ENCODE measurements around the gene ZNF79. TPM values are rescaled to one million over a fixed set of nuclear protein-coding genes. Genes with fewer than 3 reads are reported as not detected.

Gene ZNF79
- total and polyA plus RNA-seq, 5 experiments from 2014 or later = 3.3 to 17.2 (median 6.6) TPM

GRCh38 chr9:127470662-127471061 is 46.5 kb downstream of the ZNF79 start:
- no peak overlapping the region for H3K27ac Mint-ChIP-seq
- H3K4me3 Mint-ChIP-seq = no peak overlapping the region
- no peaks in the 10 kb centered on the region for H3K4me1 Mint-ChIP-seq
- no peaks in the 10 kb centered on the region for H3K27me3 Mint-ChIP-seq
- no peak for ATAC-seq
- H3K36me3 Mint-ChIP-seq = peaks cover 6 to 44% (median 14%) of the 10 kb centered on the region in 3 donors
- no peaks in the 10 kb centered on the region for H3K9me3 Mint-ChIP-seq
- DNase-seq = no peak
- POLR2A ChIA-PET = interaction anchor here (1.0 kb wide), 1 partner anchor 19 kb away, joined by 4 read pairs; the partner anchor contains the start of gene LRSAM1

- Mint-ChIP-seq H3K4me1 (no peaks in the 10 kb centered on the region), H3K9me3 (no peaks in the 10 kb centered on the region), H3K36me3 (peaks cover 6 to 47% (median 15%) of the 10 kb centered on the region in 3 donors), H3K27me3 (no peaks in the 10 kb centered on the region), H3K4me3 (no peak overlapping the region), H3K27ac (no peak overlapping the region)
- no peak for ATAC-seq
- no peak for DNase-seq
- POLR2A ChIA-PET = no interaction called here
Observed at GRCh38 chr9:127473501-127473900, 49.3 kb downstream of the ZNF79 start.

- no peak overlapping the region for H3K4me3 Mint-ChIP-seq
- peak overlapping the region in 1 of 10 donors; percentile 53 for H3K27ac Mint-ChIP-seq
- H3K9me3 Mint-ChIP-seq = no peaks in the 10 kb centered on the region
- no peaks in the 10 kb centered on the region for H3K4me1 Mint-ChIP-seq
- H3K27me3 Mint-ChIP-seq = no peaks in the 10 kb centered on the region
- DNase-seq (no peak), ATAC-seq (no peak)
- POLR2A ChIA-PET = interaction anchor here (0.7 to 0.8 kb wide), 2 partner anchors 12 to 22 kb away, joined by 3 read pairs; partner anchors contain the start of genes LRSAM1 and RPL12
- H3K36me3 Mint-ChIP-seq = peaks cover 6 to 50% (median 19%) of the 10 kb centered on the region in 3 donors
Observed at GRCh38 chr9:127473932-127474331, 49.8 kb downstream of the ZNF79 start.

- H3K9me3 Mint-ChIP-seq = no peaks in the 10 kb centered on the region
- peaks cover 6 to 52% (median 19%) of the 10 kb centered on the region in 3 donors for H3K36me3 Mint-ChIP-seq
- H3K4me3 Mint-ChIP-seq = no peak overlapping the region
- no peaks in the 10 kb centered on the region for H3K4me1 Mint-ChIP-seq
- no peaks in the 10 kb centered on the region for H3K27me3 Mint-ChIP-seq
- POLR2A ChIA-PET = interaction anchor here (0.7 to 0.8 kb wide), 2 partner anchors 12 to 23 kb away, joined by 3 read pairs; partner anchors contain the start of genes LRSAM1 and RPL12
- ATAC-seq = no peak
- H3K27ac Mint-ChIP-seq = peak overlapping the region in 1 of 10 donors; percentile 53
- no peak for DNase-seq
Observed at GRCh38 chr9:127474592-127474991, 50.4 kb downstream of the ZNF79 start.

GRCh38 chr9:127479507-127480081 is 55.4 kb downstream of the ZNF79 start:
- POLR2A ChIA-PET = interaction anchor here (0.5 kb wide), 1 partner anchor 19 kb away, joined by 3 read pairs; no protein-coding TSS in a partner anchor
- H3K36me3 Mint-ChIP-seq = peaks cover 0 to 67% (median 17%) of the 10 kb centered on the region in 3 donors
- no peaks in the 10 kb centered on the region for H3K27me3 Mint-ChIP-seq
- DNase-seq = no peak
- no peak overlapping the region for H3K27ac Mint-ChIP-seq
- ATAC-seq = no peak
- H3K4me3 Mint-ChIP-seq = no peak overlapping the region
- H3K9me3 Mint-ChIP-seq = no peaks in the 10 kb centered on the region
- H3K4me1 Mint-ChIP-seq = no peaks in the 10 kb centered on the region

GRCh38 chr9:127482662-127483061 is 58.5 kb downstream of the ZNF79 start:
- POLR2A ChIA-PET = interaction anchor here (0.7 kb wide), 1 partner anchor 175 kb away, joined by 5 read pairs; no protein-coding TSS in a partner anchor
- ATAC-seq = no peak
- no peak overlapping the region for H3K27ac Mint-ChIP-seq

GRCh38 chr9:127485995-127486394 is 61.8 kb downstream of the ZNF79 start:
- peaks cover 0 to 61% (median 6%) of the 10 kb centered on the region in 3 donors for H3K36me3 Mint-ChIP-seq
- DNase-seq (no peak), ATAC-seq (no peak)
- POLR2A ChIA-PET = no interaction called here
- no peak overlapping the region for H3K4me3 Mint-ChIP-seq
- no peaks in the 10 kb centered on the region for H3K27me3 Mint-ChIP-seq
- no peak overlapping the region for H3K27ac Mint-ChIP-seq
- no peaks in the 10 kb centered on the region for H3K9me3 Mint-ChIP-seq
- no peaks in the 10 kb centered on the region for H3K4me1 Mint-ChIP-seq

More at GRCh38 chr9:127482662-127483061, 58.5 kb downstream of the ZNF79 start:
- Mint-ChIP-seq H3K36me3 (peaks cover 0 to 69% (median 15%) of the 10 kb centered on the region in 3 donors), H3K4me1 (no peaks in the 10 kb centered on the region), H3K4me3 (no peak overlapping the region), H3K27me3 (no peaks in the 10 kb centered on the region), H3K9me3 (no peaks in the 10 kb centered on the region)
- no peak for DNase-seq

- Mint-ChIP-seq H3K4me3 (no peak overlapping the region), H3K27ac (no peak overlapping the region), H3K36me3 (peaks cover 0 to 60% (median 6%) of the 10 kb centered on the region in 3 donors), H3K9me3 (no peaks in the 10 kb centered on the region), H3K27me3 (no peaks in the 10 kb centered on the region), H3K4me1 (no peaks in the 10 kb centered on the region)
- no peak for ATAC-seq
- no peak for DNase-seq
- POLR2A ChIA-PET = no interaction called here
Observed at GRCh38 chr9:127488946-127489345, 64.8 kb downstream of the ZNF79 start.

GRCh38 chr9:127489471-127490115 is 65.4 kb downstream of the ZNF79 start:
- Mint-ChIP-seq H3K4me3 (no peak overlapping the region), H3K4me1 (no peaks in the 10 kb centered on the region), H3K27me3 (no peaks in the 10 kb centered on the region), H3K27ac (no peak overlapping the region), H3K36me3 (peaks cover 0 to 56% (median 2%) of the 10 kb centered on the region in 3 donors), H3K9me3 (no peaks in the 10 kb centered on the region)
- DNase-seq (no peak), ATAC-seq (no peak)
- POLR2A ChIA-PET = interaction anchor here (0.6 kb wide), 2 partner anchors 43 to 319 kb away, joined by 3 read pairs; no protein-coding TSS in a partner anchor

- Mint-ChIP-seq H3K27me3 (no peaks in the 10 kb centered on the region), H3K4me1 (no peaks in the 10 kb centered on the region), H3K36me3 (peaks cover 0 to 50% (median 2%) of the 10 kb centered on the region in 3 donors), H3K27ac (no peak overlapping the region), H3K4me3 (no peak overlapping the region), H3K9me3 (no peaks in the 10 kb centered on the region)
- ATAC-seq = no peak
- POLR2A ChIA-PET = interaction anchor here (0.6 kb wide), 2 partner anchors 42 to 321 kb away, joined by 3 read pairs; no protein-coding TSS in a partner anchor
- DNase-seq = no peak
Observed at GRCh38 chr9:127490535-127491230, 66.5 kb downstream of the ZNF79 start.

GRCh38 chr9:127491516-127491915 is 67.3 kb downstream of the ZNF79 start:
- no peaks in the 10 kb centered on the region for H3K9me3 Mint-ChIP-seq
- H3K36me3 Mint-ChIP-seq = peaks cover 0 to 49% (median 4%) of the 10 kb centered on the region in 3 donors
- POLR2A ChIA-PET = no interaction called here
- no peak for ATAC-seq
- H3K27ac Mint-ChIP-seq = no peak overlapping the region
- no peaks in the 10 kb centered on the region for H3K4me1 Mint-ChIP-seq
- no peaks in the 10 kb centered on the region for H3K27me3 Mint-ChIP-seq
- no peak overlapping the region for H3K4me3 Mint-ChIP-seq
- DNase-seq = no peak

- POLR2A ChIA-PET = no interaction called here
- H3K36me3 Mint-ChIP-seq = peaks cover 0 to 49% (median 2%) of the 10 kb centered on the region in 3 donors
Observed at GRCh38 chr9:127492616-127493015, 68.4 kb downstream of the ZNF79 start.

More at GRCh38 chr9:127492616-127493015, 68.4 kb downstream of the ZNF79 start:
- Mint-ChIP-seq H3K4me1 (no peaks in the 10 kb centered on the region), H3K27ac (peak overlapping the region in 1 of 10 donors; percentile 66), H3K4me3 (no peak overlapping the region), H3K9me3 (no peaks in the 10 kb centered on the region), H3K27me3 (no peaks in the 10 kb centered on the region)
- DNase-seq (no peak), ATAC-seq (no peak)
